Colon (tissue), 2 donors: ENCODE measurements around the gene HIRA.

ENCODE experiments used
- FAIRE-seq: peaks from 2 replicates; lab custom pipeline; 2012; peaks lifted over from hg19 to GRCh38; lab: Jason Lieb, UNC
- donor health status: control.
- donor health status: control.

Gene HIRA

GRCh38 chr22:19357270-19358105 lies 74.0 kb downstream of the HIRA start:
- no peak for FAIRE-seq

GRCh38 chr22:19356708-19357269 lies 74.7 kb downstream of the HIRA start:
- no peak for FAIRE-seq

- no peak for FAIRE-seq
Measured at GRCh38 chr22:19355413-19356157, 75.9 kb downstream of the HIRA start.

DNA sequence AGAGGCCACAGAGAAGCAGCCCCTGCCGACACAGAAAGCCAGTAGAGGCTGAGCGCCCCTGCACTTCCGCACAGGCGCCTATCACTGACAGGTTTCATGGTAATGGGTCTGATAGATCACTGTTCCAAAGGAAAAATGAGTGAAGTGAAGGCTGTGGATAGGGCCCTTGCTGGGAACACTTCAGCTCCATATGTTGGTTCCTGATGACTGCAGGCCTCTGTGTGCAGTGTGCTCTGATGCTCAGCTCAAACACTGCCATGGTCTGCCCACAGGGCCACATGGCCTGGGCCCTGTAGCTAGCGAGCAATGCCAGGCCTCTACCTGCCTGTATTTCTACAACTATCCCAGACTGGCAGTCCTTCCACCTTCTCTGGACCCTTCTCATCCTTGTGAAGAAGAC lies 77.3 kb downstream of the HIRA start:
- no peak for FAIRE-seq

GRCh38 chr22:19353363-19354131 lies 78.0 kb downstream of the HIRA start:
- no peak for FAIRE-seq

- no peak for FAIRE-seq
Measured at GRCh38 chr22:19352766-19353165, 78.8 kb downstream of the HIRA start.

DNA sequence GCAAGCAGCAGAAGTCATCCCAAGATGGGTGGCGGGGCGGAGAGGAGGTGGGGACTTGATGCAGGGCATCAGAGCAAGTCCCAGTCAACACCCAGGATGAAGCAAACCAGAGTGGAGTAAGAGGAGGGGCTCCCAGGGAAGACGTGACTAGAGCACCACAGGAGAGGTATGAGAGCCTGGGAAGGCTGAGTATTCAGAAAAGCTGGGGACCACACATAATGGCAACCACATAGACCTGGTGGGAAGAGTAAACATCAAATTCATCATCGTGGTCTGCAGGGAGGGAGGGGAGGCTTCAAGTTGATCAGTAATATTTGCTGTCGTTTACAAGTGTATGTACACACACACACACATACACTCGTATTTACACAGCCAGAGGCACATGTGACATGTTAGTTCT lies 79.3 kb downstream of the HIRA start:
- FAIRE-seq = no peak

- FAIRE-seq = no peak
Measured at GRCh38 chr22:19351604-19352003, 79.9 kb downstream of the HIRA start.

DNA sequence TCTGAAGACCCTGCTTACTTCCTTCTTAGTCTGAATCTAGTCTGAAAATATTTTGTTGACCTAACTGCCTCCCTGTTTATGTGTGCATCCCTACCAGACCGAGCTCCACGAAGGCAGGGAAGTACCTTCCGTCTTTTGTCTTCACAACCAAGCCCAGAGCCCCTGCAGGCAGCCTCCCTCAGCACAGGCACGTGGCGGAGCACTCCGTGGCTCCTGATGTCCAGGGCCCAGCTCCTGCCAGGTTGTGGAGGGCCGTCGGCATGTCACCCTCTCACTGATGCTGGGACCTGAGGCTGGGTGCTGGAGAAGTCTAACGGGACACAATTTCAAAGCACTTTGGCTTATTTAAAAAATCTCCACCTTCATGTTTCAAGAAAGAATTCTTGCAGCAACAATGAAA lies 80.6 kb downstream of the HIRA start:
- no peak for FAIRE-seq

DNA sequence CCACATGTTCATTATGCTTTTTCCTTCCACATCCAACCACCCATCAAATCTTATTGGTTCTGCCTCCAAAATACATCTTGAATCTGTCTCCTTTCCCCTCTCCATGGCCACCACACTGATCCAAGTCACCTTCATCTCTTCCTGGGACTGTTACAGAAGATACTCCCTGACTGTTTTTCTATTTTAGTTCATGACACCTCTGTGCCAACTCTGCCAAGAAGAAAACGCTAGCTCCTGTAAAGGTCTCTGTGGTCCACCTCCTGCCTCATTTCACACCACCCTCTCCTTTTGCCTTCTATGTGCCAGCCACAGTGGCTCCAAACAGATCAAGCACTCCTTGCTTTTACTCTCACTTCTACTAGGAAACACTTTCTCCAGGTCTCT lies 81.1 kb downstream of the HIRA start:
- no peak for FAIRE-seq

DNA sequence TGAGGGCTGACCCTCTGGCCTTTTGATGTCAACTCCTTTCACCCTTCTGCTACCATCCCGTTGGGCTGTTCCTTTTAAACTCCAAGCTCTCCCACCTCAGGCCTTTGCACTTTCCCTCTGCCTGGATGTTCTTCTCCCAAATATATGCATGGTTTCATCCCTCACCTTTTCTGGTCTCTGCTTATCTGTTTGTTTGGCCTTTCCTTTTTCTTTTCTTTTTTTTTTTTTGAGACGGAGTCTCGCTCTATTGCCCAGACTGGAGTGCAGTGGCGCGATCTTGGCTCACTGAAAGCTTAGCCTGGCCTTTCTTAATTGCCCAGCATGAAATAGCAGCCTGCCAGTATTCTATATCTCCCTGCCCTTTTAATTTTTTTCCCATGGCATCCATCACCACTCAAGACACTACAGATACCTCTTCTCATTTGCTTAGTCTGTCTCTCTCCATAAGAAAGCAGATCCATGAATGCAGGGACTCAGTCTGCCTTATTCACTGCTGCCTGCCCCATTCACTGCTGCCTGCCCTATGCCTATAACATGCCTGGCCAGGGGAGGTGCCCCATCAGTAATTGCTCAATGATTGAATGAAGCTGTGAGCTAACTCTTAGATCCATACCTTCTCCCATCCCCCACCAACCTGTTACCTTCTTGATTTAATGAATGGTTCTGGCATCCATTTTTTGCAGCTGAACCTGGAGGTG lies 81.6 kb downstream of the HIRA start:
- FAIRE-seq = no peak

DNA sequence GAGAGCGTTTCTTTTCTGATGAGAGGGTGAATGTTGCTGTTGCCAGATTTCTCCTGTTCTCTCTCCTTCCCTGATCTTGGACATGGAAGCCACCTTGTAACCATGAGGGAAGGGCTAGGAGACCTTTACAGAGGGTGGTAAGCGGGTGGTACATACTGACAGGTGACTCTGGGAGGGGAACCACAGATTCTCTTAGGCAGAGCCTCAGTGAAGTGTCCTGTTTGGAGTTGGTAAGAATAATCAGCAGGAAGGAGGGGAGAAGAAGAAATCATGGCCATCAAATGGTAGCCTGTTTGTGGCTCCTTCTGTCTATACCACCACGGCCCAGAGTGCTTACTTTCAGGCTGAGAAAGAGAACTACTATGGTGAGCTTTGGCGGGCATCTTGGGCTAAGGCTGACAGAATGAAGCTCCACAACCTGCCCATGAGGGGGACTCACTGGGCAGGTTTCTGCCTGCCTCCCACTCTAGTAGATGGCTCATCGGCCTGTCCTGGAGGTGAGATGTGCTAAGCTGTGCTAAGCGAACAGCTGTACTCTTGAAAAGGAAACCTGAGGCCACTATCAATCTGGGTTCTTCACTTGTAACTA lies 84.8 kb downstream of the HIRA start:
- FAIRE-seq = no peak

GRCh38 chr22:19344420-19344819 lies 87.1 kb downstream of the HIRA start:
- FAIRE-seq = no peak

GRCh38 chr22:19343470-19343869 lies 88.1 kb downstream of the HIRA start:
- no peak for FAIRE-seq

DNA sequence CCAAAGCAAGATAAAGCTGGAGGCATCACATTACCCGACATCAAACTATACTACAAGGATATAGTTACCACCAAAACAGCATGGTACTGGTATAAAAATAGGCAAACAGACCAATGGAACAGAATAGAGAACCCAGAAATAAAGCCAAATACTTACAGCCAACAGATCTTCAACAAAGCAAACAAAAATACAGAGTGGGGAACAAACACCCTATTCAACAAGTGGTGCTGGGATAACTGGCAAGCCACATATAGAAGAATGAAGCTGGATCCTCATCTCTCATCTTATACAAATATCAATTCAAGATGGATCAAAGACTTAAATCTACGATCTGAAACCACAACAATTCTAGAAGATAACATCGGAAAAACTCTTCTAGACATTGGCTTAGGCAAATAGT lies 90.0 kb downstream of the HIRA start:
- no peak for FAIRE-seq

DNA sequence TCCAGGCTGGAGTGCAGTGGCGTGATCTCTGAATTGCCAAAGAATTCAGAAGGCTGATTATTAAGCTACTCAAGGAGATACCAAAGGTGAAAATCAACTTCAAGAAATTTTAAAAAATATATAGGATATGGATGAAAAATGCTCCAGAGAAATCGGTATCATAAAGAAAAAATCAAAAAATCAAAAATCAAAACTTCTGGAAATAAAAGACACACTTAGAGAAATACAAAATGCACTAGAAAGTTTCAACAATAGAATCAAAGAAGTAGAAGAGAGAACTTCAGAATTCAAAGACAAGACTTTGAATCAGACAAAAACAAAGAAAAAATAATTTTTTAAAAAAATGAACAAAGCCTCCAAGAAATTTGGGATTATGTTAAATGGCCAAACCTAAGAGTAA lies 94.4 kb downstream of the HIRA start:
- no peak for FAIRE-seq

GRCh38 chr22:19336133-19337075 lies 95.1 kb downstream of the HIRA start:
- no peak for FAIRE-seq

- no peak for FAIRE-seq
Measured at GRCh38 chr22:19331975-19332374, 99.6 kb downstream of the HIRA start.

GRCh38 chr22:19331474-19331873 lies 100.1 kb downstream of the HIRA start:
- FAIRE-seq = no peak

DNA sequence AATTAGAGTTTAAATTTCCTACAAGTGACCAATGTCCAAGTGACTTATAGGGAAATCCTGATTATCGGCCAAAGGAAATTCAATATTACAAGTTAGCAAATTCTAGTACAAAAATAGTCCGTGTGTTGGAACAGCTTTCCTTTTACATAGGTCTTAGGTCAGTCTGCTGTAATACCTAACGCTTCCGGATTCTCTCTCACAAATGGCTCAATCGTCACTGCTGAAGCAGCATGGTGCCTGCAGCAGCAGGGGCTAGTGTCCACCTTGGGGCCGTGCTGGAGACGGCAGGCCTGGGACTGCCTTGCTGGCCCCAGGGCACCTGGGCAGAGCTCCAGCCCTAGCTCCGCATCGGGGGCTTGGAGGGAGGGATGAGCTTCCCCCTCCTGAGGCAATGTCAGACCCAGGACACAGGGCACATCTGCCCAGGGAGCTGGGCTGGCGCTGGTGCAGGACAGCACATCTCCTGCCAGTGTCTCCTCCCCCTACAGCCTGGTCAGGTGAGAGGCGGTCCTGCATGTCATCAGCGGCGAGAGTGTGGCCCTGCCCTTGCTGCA lies 100.6 kb downstream of the HIRA start:
- no peak for FAIRE-seq
